T-helper 17 cell (primary cell): ENCODE measurements around the gene RASL11A. TPM values are rescaled to one million over a fixed set of nuclear protein-coding genes. Genes with fewer than 3 reads are reported as not detected.
"Not testable (repeated sequence)": the region's sequence is repeated elsewhere in the genome, so short reads cannot be mapped to it uniquely, and the experiment has no call there.

Source experiments
- ATAC-seq: fragments of 150-1000 bp; cut with Tn5 transposase; 2 replicates; pipeline ENCODE4 v1.10.0; 2021; ENCODE audit warnings: mild to moderate bottlenecking, moderate library complexity
- DNase-seq, 3 donors: peaks; one replicate each; pipeline versions ENCODE4 v3.0.0 to v3.0.0-alpha.2; 2020 to 2021
- H3K9me3 ChIP-seq: one replicate; pipeline ENCODE4 v1.7.0; 2013; ENCODE audit warnings: low read length, mild to moderate bottlenecking; ENCODE audit not compliant: control insufficient read depth, poor library complexity, severe bottlenecking
- H3K27ac Mint-ChIP-seq: one replicate; pipeline ENCODE4 v1.8.0; 2022; ENCODE audit warnings: mild to moderate bottlenecking, moderate library complexity, mixed read lengths
- H3K27me3 Mint-ChIP-seq: one replicate; pipeline ENCODE4 v1.8.0; 2022; ENCODE audit warnings: mixed read lengths
- H3K36me3 Mint-ChIP-seq: one replicate; pipeline ENCODE4 v1.8.0; 2022; ENCODE audit warnings: low read depth, mixed read lengths
- H3K4me1 Mint-ChIP-seq: one replicate; pipeline ENCODE4 v1.8.0; 2022; ENCODE audit warnings: mild to moderate bottlenecking, mixed read lengths
- H3K4me3 Mint-ChIP-seq: one replicate; pipeline ENCODE4 v1.8.0; 2022; ENCODE audit warnings: mild to moderate bottlenecking, moderate library complexity, mixed read lengths
- total RNA-seq, 4 donors: library from RNA in 2 of 4; stranded (reverse) in 2 of 4; gene quantifications; one replicate each; pipeline ENCODE4 v1.2.3 and lab custom pipeline; 2022 to 2026

Gene RASL11A, protein sequence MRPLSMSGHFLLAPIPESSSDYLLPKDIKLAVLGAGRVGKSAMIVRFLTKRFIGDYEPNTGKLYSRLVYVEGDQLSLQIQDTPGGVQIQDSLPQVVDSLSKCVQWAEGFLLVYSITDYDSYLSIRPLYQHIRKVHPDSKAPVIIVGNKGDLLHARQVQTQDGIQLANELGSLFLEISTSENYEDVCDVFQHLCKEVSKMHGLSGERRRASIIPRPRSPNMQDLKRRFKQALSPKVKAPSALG
- total RNA-seq: 1 to 10 TPM in 1 of 2 donors, under 1 TPM in 1; 0.55 to 3.1 TPM
- total RNA-seq (lab: John Stamatoyannopoulos, UW): 1.0 to 9.1 reads per million in 2 donors

DNA sequence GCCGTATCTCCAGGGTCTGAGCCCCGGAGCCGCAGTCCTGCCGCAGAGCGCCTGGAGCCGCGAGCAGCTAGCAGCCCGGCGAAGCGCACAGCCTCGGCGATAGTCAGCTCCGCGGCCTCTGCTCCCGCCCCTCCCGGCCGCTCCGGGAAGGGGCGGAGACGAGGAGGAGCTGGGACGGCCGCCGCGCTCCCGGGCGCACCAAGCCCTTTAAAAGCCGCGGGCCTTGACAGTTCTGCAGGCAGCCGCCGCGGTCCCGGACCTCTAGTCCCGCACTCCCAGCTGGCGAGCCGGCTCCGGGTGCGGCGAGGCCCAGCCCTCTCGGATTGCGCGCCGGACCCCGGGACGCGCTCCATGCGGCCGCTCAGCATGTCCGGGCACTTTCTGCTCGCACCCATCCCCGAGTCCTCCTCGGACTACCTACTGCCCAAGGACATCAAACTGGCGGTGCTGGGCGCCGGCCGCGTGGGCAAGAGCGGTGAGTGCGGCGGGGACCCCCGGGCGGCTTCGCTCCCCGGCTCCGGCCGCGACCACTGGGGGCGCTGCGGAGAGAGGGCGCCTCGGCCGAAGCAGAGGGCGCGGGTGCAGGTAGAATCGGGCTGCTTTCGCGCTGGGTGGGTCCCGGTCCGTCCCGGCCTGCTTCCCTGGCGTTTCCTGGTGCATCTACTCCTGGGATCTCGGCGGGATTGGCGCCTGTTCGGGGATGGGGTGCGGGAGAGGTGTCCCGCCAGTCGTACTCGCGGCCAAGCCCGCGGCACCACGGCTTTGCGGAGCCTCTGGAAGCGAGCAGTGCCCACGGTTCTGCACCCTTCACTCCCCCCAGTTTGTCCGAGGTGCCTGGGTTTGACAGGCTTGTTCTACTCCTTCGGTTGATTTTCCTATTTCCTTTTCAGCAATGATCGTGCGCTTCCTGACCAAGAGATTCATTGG is at the start of gene RASL11A:
Gene RASL11A, plus strand, starts transcription at position 237 of the 927 bp plus-strand sequence. Its CDS starts 115 bp downstream, at position 352.
- Mint-ChIP-seq H3K36me3 (peaks cover 2% of the 10 kb centered on the region), H3K27ac (peak within 1 kb of the TSS; percentile 82), H3K27me3 (peaks cover 38% of the 10 kb centered on the region), H3K4me1 (peaks cover 15% of the 10 kb centered on the region), H3K4me3 (peak within 1 kb of the TSS; percentile 90)
- H3K9me3 ChIP-seq: no peaks in the 10 kb centered on the region
- peak; percentile 93 for ATAC-seq
- peak; percentile 60 to 75 (median 72) for DNase-seq

- peaks cover 36% of the 10 kb centered on the region for H3K27me3 Mint-ChIP-seq
- not testable (repeated sequence) for H3K27ac Mint-ChIP-seq, H3K4me3 Mint-ChIP-seq, ATAC-seq, H3K36me3 Mint-ChIP-seq, H3K9me3 ChIP-seq, H3K4me1 Mint-ChIP-seq, DNase-seq
Observed at GRCh38 chr13:27222100-27222499, 48.5 kb upstream of the RASL11A start.

DNA sequence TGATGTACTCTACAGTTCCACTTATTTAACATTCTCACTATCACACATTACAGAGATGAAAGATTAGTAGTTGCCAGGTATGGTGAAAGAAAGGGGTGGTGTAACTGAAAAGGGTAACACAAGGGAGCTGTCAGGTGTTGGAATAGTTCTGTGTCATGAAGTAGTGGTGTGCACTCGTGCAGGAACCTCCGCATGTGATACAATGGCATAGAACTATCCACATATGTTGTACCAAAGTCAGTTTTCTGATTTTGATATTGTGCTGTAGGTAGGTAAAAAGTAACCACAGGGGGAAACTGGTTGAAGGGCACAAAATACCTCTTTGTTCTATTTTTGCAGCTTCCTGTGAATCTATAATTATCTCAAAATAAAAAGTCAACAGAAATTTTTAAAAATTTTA is 43.6 kb upstream of the RASL11A start:
- ATAC-seq (peak; percentile 20), DNase-seq (no peak)
- Mint-ChIP-seq H3K36me3 (no peaks in the 10 kb centered on the region), H3K4me3 (no peak overlapping the region), H3K4me1 (peaks cover 2% of the 10 kb centered on the region), H3K27me3 (peaks cover 35% of the 10 kb centered on the region), H3K27ac (no peak overlapping the region)
- H3K9me3 ChIP-seq: peaks cover 11% of the 10 kb centered on the region

DNA sequence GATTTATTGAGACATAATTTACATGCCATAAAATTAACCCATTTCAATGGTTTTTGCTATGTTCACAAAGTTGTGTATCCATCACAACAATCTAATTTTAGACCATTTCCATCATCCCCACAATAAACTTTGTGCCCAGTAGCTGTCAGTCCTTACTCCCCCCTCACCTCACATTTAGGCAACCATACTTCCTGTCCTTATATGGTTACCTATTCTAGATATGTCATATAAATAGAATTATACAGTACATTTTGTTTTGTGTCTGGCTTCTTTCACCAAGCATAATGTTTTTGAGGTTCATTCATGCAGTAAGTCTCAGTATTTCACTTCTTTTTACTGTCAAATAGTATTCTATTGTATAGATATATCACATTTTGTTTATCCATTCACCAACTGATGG is 42.5 kb upstream of the RASL11A start:
- Mint-ChIP-seq H3K36me3 (no peaks in the 10 kb centered on the region), H3K27me3 (peaks cover 23% of the 10 kb centered on the region), H3K27ac (no peak overlapping the region), H3K4me3 (no peak overlapping the region), H3K4me1 (peaks cover 2% of the 10 kb centered on the region)
- H3K9me3 ChIP-seq: peaks cover 12% of the 10 kb centered on the region
- ATAC-seq: no peak
- DNase-seq: no peak

DNA sequence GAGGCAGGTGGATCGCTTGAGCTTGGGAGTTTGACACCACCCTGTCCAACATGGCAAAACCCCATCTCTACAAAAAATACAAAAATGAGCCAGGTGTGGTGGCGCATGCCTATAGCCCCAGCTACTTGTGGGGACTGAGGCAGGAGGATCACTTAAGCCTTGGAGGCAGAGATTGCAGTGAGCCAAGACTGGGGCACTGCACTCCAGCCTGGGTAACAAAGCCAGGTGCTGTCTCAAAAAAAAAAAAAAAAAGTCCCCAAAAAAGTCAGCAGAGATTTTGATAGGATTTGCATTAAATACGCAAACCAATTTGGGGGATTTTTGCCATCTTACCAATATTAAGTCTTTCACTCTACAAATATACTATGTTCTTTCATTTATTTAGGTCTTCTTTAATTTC is 41.0 kb upstream of the RASL11A start:
- peaks cover 6% of the 10 kb centered on the region for H3K4me1 Mint-ChIP-seq
- no peak for ATAC-seq
- H3K27ac Mint-ChIP-seq: no peak overlapping the region
- peaks cover 5% of the 10 kb centered on the region for H3K36me3 Mint-ChIP-seq
- DNase-seq: no peak
- no peak overlapping the region for H3K4me3 Mint-ChIP-seq
- H3K9me3 ChIP-seq: peaks cover 12% of the 10 kb centered on the region
- peaks cover 14% of the 10 kb centered on the region for H3K27me3 Mint-ChIP-seq

DNA sequence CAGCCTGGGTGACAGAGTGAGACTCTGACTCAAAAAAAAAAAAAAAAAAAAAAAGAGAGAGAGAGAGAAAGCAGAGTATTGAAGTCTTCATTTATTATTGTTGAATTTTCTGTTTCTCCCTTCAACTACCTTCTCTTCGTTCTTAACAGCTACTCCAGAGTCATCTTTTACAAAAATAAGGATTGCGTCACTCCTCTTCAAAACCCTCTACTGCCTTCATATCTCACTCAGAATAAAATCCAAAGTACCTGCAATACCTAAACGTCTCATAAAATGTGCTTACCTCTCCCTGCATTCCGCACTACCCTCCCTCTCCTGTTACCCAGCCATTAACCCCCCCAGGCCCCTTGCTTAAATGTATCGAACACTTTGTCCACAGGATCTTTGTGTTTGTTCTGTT is 36.7 kb upstream of the RASL11A start:
- peaks cover 9% of the 10 kb centered on the region for H3K9me3 ChIP-seq
- Mint-ChIP-seq H3K27ac (no peak overlapping the region), H3K36me3 (peaks cover 5% of the 10 kb centered on the region), H3K4me1 (peaks cover 4% of the 10 kb centered on the region), H3K4me3 (peak overlapping the region; percentile 45), H3K27me3 (no peaks in the 10 kb centered on the region)
- no peak for ATAC-seq
- no peak for DNase-seq

- H3K27ac Mint-ChIP-seq: no peak overlapping the region
- DNase-seq (no peak), ATAC-seq (no peak)
- H3K27me3 Mint-ChIP-seq: no peaks in the 10 kb centered on the region
- H3K4me3 Mint-ChIP-seq: no peak overlapping the region
- H3K9me3 ChIP-seq: peaks cover 3% of the 10 kb centered on the region
- peaks cover 4% of the 10 kb centered on the region for H3K4me1 Mint-ChIP-seq
- peaks cover 5% of the 10 kb centered on the region for H3K36me3 Mint-ChIP-seq
Observed at GRCh38 chr13:27236478-27236877, 34.2 kb upstream of the RASL11A start.

DNA sequence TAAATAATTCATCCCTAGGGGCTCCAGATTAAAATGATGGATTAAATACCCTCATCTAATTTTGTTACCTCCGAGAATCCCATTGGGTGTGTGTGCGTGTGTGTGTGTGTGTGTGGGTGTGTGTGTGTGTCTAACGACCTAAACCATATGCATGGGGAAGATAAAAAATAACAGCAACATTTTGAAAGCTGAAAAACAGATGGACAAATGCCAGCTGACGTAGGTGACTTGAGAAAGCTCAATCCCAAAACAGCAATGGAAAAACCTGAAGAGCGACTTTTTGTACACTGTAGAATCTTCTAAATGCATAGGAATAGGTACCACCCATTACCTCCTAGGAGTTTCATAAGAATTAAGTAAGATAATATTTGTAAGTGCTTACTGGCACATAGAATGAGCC is 27.9 kb upstream of the RASL11A start:
- H3K27ac Mint-ChIP-seq: no peak overlapping the region
- ATAC-seq: no peak
- H3K9me3 ChIP-seq: no peaks in the 10 kb centered on the region
- H3K27me3 Mint-ChIP-seq: no peaks in the 10 kb centered on the region
- DNase-seq: no peak
- peaks cover 7% of the 10 kb centered on the region for H3K4me1 Mint-ChIP-seq
- no peak overlapping the region for H3K4me3 Mint-ChIP-seq
- peaks cover 5% of the 10 kb centered on the region for H3K36me3 Mint-ChIP-seq

GRCh38 chr13:27245610-27246009 is 25.0 kb upstream of the RASL11A start:
- no peak for DNase-seq
- H3K9me3 ChIP-seq: no peaks in the 10 kb centered on the region
- ATAC-seq: no peak
- peaks cover 5% of the 10 kb centered on the region for H3K36me3 Mint-ChIP-seq
- peaks cover 14% of the 10 kb centered on the region for H3K4me1 Mint-ChIP-seq
- no peaks in the 10 kb centered on the region for H3K27me3 Mint-ChIP-seq
- no peak overlapping the region for H3K4me3 Mint-ChIP-seq
- H3K27ac Mint-ChIP-seq: peak overlapping the region; percentile 51

GRCh38 chr13:27250833-27251165 is 19.8 kb upstream of the RASL11A start:
- Mint-ChIP-seq H3K27me3 (no peaks in the 10 kb centered on the region), H3K4me1 (peaks cover 34% of the 10 kb centered on the region), H3K27ac (peak overlapping the region; percentile 99), H3K4me3 (peak overlapping the region; percentile 95), H3K36me3 (peaks cover 3% of the 10 kb centered on the region)
- DNase-seq (no peak), ATAC-seq (peak; percentile 45)
- H3K9me3 ChIP-seq: no peaks in the 10 kb centered on the region

DNA sequence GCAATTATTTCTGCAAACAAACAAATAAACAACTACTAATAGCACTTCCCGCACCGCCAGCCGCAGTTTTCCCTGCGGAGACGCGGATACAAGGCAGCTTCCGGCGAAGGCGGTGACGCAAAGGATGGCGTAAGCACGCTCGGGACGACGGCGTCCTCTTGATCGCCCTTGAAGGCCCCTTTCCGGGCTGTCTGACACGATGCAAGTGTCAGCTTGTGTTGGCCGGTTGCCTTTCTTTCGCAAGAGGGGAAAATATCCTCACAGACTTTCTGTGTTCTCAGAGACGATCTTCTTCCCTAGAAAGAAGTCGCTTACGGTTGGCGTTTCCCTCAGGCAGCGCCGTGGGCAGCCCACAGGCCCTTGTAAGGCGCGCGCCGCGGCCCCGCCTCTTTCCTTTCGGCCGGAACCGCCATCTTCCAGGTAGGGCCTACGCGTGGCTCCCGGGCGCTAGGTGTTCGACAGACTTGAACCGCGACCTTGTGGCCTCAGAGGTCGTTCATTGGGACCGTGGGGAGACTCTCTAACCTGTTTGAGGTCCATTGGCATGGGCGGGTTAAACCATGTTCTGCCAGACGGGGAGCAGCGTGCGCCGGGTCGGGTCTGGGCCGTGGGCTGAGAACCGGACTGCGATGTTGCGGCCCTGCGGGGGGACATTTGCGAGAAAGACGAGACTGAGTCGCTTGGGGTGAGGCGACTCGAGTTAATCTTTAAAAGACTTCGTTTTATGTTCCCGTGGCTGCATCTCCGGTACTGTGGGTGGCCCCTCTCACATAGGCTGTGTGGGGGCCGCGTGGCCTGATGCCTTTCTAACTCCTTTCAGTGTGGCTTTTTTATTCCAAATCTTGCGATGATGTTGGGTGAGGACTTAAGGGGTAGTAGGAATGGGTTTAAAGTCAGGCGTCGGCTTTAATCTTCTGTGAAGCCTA is 19.2 kb upstream of the RASL11A start, which contains the start of gene RPL21:
Gene RPL21, plus strand, starts transcription at position 393 of the 926 bp plus-strand sequence. CDS start 2,219 bp downstream, outside the sequence.
- ATAC-seq (peak; percentile 94), DNase-seq (peak; percentile 80 to 88 (median 81))
- peaks cover 2% of the 10 kb centered on the region for H3K36me3 Mint-ChIP-seq
- H3K9me3 ChIP-seq: no peaks in the 10 kb centered on the region
- H3K4me3 Mint-ChIP-seq: peak within 1 kb of the TSS; percentile 95
- H3K4me1 Mint-ChIP-seq: peaks cover 30% of the 10 kb centered on the region
- no peaks in the 10 kb centered on the region for H3K27me3 Mint-ChIP-seq
- peak within 1 kb of the TSS; percentile 99 for H3K27ac Mint-ChIP-seq

- Mint-ChIP-seq H3K36me3 (peaks cover 2% of the 10 kb centered on the region), H3K4me3 (peak overlapping the region; percentile 95), H3K4me1 (peaks cover 28% of the 10 kb centered on the region), H3K27me3 (no peaks in the 10 kb centered on the region), H3K27ac (peak overlapping the region; percentile 99)
- no peak for ATAC-seq
- no peaks in the 10 kb centered on the region for H3K9me3 ChIP-seq
- no peak for DNase-seq
Observed at GRCh38 chr13:27252467-27252866, 18.2 kb upstream of the RASL11A start.

GRCh38 chr13:27257233-27257568 is 13.4 kb upstream of the RASL11A start:
- H3K27ac Mint-ChIP-seq: peak overlapping the region; percentile 82
- no peak overlapping the region for H3K4me3 Mint-ChIP-seq
- H3K36me3 Mint-ChIP-seq: peaks cover 5% of the 10 kb centered on the region

More at GRCh38 chr13:27257233-27257568, 13.4 kb upstream of the RASL11A start:
- DNase-seq: no peak
- no peaks in the 10 kb centered on the region for H3K9me3 ChIP-seq
- no peak for ATAC-seq
- Mint-ChIP-seq H3K4me1 (peaks cover 39% of the 10 kb centered on the region), H3K27me3 (no peaks in the 10 kb centered on the region)
